GM12891 (cell line): ENCODE data around the gene UBE2I.

Experiments used
- PAX5 ChIP-seq: IDR thresholded peaks from 2 replicates; pipeline ENCODE4 v1.6.1; 2011; ENCODE audit warnings: low read length, moderate library complexity, mild to moderate bottlenecking; ENCODE audit not compliant: insufficient read depth, severe bottlenecking
- POLR2A ChIP-seq: IDR thresholded peaks from 2 replicates; pipeline ENCODE4 v1.6.1; 2011; ENCODE audit warnings: low read depth, low read length, control low read depth
- POLR2AphosphoS5 ChIP-seq: IDR thresholded peaks from 2 replicates; pipeline ENCODE4 v1.6.1; 2011; ENCODE audit warnings: low read depth, low read length, control low read depth
- TAF1 ChIP-seq: IDR thresholded peaks from 2 replicates; pipeline ENCODE4 v1.6.1; 2011; ENCODE audit warnings: low read depth, low read length, control low read depth

DNA sequence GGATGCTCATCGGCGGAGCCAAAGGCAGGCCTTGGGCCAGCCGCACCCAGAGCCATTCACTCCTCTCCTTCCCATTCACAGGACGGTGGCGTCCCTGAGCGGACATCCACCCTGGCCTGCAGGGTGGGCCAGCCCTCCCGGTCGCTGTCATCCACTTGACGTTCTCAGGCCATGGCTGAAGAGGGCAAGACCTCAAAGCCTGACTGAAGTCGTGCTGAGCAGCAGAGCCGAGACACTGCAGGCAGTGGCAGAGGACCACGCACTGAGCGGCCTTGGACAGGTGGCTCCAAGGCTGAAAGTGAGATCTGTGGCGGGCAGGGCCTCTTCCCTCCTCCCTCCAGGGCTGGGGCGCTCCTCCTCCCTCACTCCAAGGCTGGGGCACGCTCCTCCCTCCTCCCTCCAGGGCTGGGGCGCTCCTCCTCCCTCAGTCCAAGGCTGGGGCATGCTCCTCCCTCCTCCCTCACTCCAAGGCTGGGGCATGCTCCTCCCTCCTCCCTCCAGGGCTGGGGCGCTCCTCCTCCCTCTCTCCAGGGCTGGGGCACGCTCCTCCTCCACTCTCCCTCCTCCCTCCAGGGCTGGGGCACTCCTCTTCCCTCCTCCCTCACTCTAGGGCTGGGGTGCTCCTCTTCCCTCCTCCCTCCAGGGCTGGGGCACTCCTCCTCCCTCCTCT, 66.4 kb downstream of the UBE2I start:
- no peak for TF ChIP-seq PAX5
- TF ChIP-seq POLR2AphosphoS5 = no peak
- TF ChIP-seq POLR2A = no peak
- no peak for TF ChIP-seq TAF1
